NCI-H510A (cell line): Measurements from ENCODE around the gene SCTR.

Experiments used
- DNase-seq: peaks from one replicate; lab custom pipeline; 2025; lab: John Stamatoyannopoulos, UW

The SCTR gene

DNA sequence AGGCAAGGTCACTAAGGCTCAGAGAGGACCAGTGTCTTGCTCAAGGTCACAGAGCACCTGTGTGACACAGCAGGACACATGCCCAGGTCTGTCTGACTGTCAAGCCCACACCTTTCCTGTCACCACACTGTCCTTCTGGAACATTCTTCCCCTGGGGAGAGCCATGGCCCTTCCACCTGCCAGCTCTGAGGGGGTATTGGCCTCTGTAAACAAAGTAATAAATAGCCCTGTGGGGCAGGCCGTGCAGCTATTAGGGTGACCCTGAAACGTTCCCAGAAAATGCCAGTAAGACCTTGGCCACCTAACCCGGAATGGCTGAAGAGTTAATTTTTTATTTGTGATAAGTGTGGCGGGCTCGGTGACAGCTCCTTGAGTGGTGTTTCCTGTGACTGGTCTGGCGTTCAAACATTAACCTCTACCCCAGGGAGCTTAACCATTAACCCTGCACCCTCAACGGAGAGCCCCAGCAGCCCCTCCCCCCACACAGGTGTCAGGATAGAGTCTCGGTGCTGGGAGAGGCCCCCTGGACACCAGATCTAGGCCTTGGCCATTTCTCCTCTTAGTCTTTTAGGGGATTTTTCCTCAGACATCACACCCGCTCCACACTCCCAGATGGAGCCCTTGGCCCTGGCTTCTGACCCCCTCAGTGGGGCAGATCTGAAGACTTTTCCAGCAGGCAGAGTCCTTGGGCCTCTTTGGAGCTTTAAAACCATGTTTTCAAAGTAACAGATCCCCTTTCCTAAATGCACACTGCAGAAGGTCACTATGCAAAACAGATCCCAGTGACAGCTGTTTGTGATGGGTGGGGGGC, 36.6 kb downstream of the SCTR start:
- no peak for DNase-seq

DNA sequence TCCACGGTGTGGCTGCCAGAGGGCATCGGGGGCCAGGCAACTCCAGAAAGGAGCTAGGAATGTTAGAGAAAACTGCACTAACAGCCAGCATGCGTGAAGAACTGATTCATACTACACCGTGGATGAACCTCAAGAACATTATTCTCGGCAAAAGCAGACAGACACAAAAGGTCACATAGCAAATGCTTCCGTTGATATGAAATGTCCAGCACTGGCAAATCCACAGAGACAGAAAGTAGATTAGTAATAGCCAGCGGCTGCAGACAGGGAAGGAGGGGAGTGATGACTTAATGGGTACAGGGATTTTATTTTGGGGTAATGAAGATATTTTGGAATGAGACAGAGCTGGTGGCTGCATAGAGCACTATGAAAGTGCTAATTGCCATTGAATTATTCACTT, 37.4 kb downstream of the SCTR start:
- DNase-seq: no peak

DNA sequence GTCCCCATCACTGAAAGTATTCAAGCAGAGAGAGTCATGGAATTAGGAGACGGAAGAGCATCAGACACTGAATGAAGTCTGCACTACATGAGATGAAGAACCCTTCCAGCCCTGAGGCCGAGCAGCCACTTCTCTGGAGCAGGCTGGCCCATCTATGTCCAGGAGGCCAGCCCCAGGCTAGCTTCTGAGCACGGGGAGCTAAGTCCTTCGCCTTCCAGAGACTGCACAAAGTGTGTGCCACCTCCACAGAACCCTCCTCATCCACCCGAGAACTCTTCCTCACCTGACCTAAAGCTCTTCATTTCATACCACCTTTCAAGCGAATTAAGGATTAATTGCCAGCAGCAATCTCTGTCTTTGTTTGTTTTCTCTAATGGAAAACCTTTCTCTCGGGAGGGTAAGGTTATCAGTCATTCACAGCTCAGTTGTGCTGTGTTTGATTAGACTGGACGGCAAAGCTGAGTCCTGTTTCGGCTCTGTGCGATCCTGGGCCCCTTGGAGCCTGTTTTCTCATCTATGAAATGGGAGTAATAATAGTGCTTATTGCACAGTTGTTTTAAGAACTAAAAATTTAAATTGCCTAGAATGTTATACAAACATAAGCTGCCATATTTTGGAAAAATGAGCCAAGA, 38.0 kb downstream of the SCTR start:
- no peak for DNase-seq

DNA sequence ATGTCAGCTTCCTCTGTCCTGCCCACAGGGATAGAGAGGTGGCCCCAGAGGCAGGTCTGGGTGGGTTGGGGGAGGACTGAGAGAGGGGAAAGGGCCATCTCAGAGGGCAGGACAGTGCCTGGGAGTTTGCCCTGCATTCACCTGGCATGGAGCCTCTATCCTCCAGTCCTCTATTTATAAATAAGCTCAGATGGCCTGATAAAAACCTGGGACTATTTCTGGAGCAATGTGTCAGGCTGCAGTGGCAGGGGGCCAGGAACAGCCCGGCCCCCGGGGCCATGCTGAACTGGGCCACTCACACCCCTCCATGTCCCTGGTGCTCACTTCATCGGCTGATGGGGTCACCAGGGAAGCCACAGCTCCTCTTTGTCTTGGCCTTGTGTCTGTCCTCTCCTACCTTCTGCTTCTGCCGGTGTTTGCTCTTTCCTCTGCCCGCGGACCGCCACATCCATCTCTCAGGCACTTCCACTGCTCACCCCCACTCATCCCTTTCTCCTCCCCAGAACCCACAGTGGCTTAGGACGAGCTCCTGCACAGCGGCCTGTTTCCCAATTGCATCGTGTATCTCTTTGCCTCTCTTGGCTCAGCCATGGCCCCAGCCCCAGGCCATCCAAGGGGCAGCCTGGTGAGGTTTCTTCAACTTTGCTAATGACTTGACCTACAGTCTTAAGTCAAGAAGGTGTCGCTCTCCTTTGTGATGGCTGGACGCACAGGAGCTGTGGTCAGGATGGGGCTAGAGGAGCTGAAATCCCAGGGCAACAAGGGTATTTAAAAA, 38.8 kb downstream of the SCTR start:
- no peak for DNase-seq

DNA sequence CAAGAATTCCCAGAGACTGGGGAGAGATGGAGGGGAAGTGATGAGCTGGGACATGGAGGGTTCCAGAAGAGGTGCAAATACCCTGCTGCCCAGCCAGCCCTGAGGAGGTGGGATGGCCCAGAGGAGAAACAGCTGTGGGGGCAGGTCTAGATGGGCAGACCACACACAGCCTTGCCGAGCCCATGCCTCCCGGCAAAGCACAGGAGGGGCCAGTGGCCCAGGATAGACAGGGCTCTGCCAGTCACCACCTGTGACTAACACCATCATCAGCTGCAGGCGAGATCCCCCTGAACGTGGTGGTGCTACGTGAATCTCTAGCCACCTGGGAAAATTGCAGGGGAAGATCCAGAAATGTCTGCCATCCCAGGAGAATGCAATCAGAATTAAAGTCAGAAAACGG, 39.4 kb downstream of the SCTR start:
- no peak for DNase-seq

DNA sequence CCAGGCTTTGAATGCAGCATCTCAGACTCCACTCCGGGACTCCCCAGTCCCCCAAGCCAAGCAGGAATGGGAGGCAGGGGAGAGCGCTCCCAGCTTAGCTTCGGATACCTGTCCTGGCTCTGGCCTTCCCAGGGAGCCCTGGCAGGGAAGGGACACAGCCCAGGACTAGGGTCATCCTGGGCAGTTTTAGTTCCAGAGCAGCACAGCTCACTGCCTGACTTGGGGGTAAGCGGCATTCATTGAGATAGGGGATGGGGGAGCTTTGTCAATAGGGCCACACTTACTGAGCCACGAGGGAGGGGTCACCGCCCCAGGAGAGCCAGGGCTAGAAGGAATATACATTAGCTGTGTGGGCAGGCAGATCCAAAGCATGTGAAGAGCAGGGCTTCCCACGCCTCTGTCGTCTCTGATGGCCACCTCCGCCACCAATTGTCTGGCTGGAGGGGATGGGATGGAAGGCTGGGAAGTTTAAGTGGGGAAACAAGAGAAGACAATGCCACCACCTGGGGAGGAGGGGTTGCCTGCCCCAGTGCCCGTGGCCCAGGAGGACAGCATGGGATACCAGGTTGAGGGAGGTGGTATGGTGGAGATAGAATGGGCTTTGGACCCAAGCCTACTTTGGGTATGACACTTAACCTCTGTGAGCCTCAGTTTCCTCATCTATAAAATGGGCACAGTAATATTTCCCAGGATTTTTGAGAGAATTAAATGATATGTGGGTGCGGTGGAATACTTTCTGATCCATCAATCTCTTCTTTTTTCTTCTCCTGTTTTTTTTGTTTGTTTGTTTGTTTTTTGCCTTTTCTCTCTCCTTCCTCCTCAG, 40.2 kb downstream of the SCTR start:
- no peak for DNase-seq

DNA sequence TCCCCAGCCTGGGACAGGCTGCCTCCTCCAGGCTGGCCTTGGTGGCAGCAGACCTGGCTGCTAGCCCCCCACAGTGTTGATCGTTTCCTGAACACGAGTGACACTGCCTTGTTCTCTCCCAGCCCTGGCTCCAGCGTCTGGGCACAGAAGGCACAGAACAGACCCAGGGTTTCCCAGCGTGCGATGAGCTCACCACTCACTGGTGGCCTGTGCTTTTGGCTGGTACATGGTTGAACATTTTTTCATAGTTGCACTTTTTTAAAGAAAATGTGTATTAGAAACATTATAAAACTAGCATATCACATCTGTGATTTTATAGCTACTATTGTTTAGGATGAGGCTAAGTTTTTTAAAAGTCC, 40.9 kb downstream of the SCTR start:
- no peak for DNase-seq

DNA sequence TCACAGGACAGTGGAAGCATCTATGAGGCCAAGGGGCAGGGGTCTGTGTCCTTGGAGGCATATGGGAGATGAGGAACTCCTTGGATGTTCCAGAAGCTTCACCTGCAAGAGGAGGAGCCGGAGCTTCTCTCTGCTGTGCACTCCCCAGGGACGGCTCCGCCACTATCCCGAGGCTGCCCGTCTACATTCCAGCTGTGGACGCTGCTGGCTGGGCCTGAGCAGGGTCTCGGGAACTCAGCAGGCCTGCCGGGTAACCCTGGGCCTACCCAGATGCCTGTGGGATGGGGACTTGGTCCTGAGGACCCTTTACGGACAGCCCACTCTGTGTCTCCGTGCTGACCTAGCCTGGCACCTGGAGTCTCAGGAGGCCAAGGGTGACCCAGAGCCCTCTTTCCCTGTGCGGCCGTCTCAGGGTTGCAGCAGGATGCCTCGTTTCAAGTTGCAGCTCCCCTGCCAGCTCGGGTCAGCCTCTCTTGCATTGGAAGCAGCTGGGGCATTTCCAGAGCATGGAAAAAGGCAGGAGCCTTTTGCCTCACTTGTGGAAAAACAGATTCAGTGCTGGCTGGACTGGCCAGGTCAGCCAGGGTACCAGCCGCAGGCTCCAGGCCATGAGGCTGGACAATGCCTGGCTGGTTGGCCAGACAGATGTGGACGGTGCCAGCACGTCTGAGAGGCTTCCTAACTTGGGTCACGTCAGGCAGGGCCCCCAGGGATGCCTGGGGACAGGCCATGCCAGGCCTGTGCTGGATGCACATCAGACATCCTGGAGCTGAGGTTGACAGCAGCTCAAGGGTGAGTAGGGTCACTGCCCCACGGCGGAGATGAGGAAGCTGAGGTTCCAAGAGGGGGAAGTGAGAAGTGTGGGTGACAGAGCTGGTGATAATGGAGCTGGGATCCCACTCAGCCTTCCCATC, 41.5 kb downstream of the SCTR start:
- DNase-seq: no peak

DNA sequence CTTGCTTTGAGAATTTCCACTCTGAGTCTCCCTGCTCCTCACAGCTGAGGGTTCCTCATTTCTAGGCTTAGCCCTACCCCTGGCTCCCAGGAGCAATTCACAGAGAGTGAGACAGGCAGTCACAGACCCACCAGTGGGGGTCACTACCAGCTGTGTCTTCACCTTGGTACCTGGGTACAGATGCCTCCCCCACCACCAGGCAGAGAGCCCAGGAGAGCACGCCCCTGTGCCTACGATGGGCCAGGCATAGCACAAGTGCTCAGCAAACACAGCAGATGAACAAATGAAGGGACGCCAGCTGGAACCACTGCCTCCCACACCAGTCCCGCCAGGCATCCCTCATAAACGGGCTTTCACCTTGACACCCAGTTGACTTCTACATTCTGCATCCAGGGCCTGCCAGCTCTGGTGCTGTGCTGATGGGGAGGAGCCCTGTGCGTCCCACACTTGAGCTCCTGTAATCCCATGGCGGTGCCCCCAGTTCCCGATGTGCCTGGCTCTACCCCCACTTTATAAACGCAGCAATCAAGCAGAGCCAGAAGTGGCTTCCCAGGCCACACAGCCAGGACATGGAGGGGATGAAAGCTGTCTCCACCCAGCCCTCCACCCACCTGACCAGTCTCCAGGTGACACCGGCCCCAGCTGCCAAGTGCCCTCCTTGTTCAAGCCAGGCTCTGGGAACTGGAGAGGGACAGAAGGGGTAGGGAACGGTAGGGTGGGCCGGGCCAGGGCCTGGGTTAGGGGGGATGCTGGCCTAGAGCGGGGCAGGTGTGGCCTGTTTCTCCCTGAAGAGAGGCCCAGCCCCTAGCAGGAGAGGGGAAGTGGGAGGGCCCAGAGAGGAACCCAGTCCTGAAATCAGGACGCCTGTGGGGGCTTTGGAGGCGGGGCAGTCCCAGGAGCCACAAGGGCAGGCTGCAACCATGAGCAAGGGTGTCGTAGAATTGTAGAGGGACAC, 42.5 kb downstream of the SCTR start:
- no peak for DNase-seq

DNA sequence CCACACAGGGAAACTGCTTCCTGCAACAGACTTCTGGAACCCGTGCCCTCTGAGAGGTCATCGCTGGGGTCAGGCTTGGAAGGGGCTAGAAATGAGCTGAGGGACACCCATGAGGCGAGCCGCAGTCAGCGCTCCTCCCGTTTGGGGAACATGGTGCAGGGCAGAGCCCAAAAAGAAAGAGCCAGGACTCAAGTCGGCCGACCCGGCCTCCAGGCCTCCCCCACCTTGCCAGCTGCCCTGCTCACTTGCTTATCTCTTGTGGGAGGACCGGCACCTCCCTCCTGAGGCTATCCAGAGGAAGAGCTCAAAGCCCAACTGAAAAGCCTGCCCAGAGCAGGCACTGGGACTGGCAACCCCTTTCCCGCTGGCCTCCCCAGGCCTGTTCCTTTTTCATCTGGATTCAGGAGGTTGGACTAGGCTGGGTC, 43.6 kb downstream of the SCTR start:
- no peak for DNase-seq

DNA sequence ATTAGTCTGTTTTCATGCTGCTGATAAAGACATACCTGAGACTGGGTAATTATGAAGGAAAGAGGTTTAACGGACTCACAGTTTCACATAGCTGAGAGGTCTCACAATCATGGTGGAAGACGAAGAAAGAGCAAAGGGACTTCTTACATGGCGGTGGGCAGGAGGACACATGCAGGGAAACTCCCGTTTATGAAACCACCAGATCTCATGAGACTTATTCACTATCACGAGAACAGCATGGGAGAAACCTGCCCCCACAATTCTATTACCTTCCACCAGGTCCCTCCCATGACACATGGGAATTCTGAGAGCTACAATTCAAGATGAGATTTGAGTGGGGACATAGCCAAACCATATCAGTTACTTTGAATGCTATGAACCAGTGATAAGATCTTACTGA, 44.1 kb downstream of the SCTR start:
- DNase-seq: no peak

DNA sequence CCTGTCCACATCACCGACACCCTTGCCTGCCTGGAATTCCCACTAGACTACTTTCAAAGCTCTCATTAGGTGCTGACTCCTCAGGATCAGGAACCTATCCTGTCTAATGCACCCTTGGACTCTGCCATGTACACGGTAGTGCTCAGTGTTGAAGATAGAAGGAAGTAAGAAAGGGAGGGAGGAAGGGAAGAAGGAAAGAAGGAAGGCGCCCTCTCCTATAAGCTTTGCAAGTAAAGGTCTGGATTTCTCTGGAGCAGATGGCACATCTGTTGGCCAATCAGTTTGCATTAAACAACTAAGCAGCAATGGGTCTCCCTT, 45.3 kb downstream of the SCTR start:
- no peak for DNase-seq

DNA sequence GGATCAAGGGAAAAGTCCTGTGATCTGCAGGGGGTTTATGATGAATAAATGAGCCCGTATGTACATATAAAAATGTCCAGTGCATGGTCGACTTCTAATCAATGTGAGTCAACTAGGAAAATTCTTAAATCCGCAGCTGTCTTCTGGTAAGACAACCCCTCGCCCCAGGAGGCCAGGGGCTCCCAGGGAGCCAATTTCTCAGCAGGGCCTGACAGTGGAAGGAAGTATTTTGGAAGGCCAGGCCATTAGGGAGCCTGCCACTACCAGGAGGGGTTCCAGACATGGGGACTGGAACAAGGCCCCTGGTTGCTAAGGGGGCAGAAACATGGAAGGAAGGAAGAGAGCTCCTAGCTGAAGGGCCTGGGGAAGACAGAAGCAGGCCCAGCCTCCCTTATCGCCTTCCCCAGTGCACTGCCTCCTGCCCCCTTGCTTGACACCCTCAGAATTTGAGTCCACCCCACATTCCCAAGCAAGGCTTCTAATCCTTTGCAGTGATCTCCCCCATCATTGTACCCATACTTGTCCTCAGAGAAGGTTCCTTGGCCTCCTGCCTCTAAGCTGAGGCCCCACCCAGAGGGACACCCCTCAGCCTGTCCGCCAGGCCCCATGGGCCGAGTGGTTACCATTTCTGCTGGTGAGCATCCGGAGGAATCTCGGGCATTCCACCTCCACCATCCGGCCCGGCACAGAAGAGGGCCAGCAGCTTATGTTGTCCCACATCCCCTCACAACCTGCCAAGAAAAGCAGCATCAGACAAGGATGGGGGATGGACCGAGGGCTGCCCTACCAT, 45.9 kb downstream of the SCTR start:
- DNase-seq: no peak

DNA sequence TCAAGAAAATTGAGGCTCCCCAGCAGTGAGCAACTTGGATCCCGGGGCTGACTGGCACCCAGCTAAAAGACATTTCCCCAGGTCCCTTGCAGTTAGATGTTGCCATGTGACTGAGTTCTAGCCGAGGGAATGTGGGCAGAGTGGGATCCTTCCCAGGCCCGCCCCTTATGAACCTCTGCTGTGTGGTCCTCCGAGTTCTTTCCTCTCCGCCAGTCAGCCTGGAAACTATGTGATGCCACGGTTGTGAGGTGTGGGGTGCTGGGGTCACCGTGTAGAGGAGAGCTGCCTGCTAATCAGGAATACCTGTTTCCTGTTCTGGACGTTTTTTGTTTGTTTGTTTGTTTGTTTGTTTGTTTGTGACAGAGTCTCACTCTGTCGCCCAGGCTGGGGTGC, 47.2 kb downstream of the SCTR start:
- no peak for DNase-seq

DNA sequence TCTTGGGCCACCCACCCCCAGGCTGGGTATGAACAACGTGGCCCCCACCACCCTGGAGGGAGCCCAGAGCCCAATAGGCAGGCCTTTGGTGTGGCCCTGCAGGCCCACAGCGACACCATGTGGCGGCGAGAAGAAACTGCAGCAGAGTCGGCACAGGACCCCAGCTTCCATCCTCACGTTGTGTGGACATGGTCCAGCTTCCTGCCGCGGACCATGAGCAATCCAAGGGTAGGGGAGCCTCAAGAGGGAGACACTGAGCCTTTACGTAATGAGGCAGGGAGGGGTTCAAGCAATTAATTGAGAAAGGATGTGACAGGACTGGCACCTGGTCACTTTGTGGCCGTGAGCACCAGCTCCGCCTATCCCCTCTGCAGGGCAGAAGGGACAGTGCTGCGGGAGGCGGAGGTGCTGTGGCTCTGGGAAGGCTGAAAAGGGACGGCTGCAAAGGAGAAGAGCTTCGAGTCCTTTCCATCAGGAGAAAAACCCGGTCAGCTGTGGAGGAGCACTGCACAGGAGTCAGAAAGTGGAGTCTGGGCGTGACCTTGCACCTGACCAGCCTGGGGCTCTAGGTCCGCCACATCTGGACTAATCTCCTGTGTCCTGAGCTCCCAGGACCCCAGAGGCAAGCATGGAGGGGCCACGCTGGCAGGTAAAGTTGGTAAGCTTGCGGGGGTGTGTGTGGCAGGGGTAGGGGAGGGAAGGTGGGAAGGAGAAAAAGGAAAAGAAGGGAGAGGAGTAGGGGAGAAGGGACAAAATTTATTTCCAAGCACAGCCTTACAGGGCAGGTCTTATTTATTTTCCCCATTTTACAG, 47.8 kb downstream of the SCTR start:
- no peak for DNase-seq

DNA sequence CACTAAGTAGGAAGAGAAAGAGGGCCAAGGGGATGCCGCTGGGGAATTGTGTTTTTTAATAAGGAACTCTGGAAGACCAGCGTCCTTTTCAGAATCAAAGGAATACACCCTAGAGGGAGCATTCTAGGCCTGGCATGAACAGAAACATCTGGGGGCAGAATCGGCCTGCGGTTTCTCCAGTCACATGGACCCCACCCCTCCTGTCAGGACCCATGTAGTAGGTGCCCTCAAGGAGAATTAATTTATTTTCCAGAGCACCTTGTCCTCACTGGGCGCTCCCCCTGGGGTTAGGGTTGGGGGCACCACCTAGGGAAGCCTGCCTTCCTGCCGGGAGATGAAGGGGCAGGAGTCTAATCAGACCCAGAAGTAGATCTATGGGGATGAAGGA, 48.4 kb downstream of the SCTR start:
- DNase-seq: no peak

DNA sequence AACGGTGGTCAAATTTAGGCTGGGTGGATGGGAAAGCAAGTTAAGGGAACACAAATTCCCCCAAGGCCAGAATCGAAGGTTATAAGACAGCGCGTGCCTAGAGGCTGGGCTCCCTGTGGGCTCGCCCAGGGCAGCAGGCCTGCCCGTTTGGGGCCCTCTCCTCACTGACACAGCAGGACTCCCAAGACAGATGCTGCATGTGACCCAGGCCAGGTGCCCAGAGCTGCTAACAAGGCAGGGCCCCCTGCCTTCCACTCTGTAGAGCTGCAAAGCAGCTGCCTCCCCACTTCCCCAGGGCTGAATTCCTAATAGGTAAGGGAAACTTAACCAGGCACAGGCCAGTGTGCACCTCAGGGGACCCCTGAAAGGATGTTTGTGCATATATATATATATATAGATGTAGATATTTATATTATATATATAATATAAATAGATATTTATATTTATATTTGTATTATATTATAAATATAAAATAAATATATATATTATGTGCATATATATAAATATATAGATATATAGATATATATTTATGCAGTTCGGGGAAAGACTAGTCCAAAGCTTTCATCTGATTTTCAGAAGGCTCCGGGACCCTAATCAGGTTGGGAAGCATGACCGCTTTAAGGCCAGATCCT, 48.9 kb downstream of the SCTR start:
- no peak for DNase-seq
